Measurements from ENCODE around the gene ADNP2. TPM values are rescaled to one million over a fixed set of nuclear protein-coding genes. Genes with fewer than 3 reads are reported as not detected.

ADNP2 gene
- total and polyA plus RNA-seq, 2 experiments from 2014 or later, result 19.3 to 66.4 TPM

DNA sequence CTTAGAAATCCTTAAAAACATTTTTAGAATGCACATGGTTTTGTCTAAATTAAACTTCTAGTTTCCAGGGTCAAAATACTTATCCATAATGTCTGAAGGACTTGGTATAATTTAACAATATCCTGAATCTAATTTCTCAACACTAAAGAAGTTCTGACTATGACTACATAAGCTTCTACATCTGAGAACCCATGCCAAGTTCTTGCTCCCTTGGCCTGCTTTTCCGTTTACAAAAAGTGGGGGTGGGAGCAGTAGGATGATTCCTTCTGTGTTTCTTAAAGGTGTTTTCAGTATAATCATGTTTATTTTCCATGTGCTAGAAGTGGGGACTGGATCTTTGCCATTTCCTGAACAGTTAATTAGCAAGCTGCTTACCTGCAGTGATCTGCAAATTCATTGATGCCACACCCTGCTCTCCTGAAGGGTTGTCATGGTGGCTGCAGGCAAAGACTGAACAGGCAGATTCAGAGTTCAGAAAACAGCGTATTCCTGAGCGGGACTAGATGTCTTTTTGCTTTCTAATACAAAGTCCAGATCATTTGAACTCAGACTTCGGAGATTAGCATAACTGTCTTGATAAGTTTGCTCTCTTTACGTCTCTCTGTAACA is 36.2 kb downstream of the ADNP2 start:
- Histone ChIP-seq H3K4me1 (ENCODE audit: insufficient read depth) (no peaks in the 10 kb centered on the region), H2AFZ (no peak overlapping the region), H3F3A (replicated peaks; ENCODE audit: low read depth) (no peaks in the 10 kb centered on the region; the same call in 1 of the 2 replicates), H3K79me2 (replicated peaks; ENCODE audit: insufficient read depth) (no peaks in the 10 kb centered on the region; the same call in 1 of the 2 replicates), H4K20me1 (replicated peaks; ENCODE audit: insufficient read depth) (peaks cover 17% of the 10 kb centered on the region), H3K36me3 (ENCODE audit: insufficient read depth) (no peaks in the 10 kb centered on the region; the same call in 1 of the 2 replicates), H3K9me2 (ENCODE audit: insufficient read depth) (no peaks in the 10 kb centered on the region), H3K27me3 (ENCODE audit: insufficient read depth) (no peaks in the 10 kb centered on the region; the same call in 1 of the 2 replicates), H3K4me2 (no peak overlapping the region), H3K4me3 (no peak overlapping the region), H3K27ac (ENCODE audit: low read depth) (no peak overlapping the region)
- Mint-ChIP-seq H3K36me3 (ENCODE audit: low read depth) (peaks cover 10% of the 10 kb centered on the region), H3K4me3 (no peak overlapping the region), H3K9me3 (no peaks in the 10 kb centered on the region; the same call in 2 of the 3 replicates), H3K27me3 (ENCODE audit: insufficient read depth, low read depth, poor library complexity) (peaks cover 16% of the 10 kb centered on the region), H3K27ac (no peak overlapping the region), H3K4me1 (peaks cover 12% of the 10 kb centered on the region; the same call in 1 of the 3 replicates)
- ATAC-seq (no peak), DNase-seq (ENCODE audit: low spot score) (no peak)
- TF ChIP-seq EZH2phosphoT487 (IDR thresholded peaks at IDR 0.05; ENCODE audit: unreplicated experiment) (no peak), NANOG (IDR thresholded peaks at IDR 0.05; ENCODE audit: borderline replicate concordance) (no peak), ZNF331 (CRISPR knock-in tag; IDR thresholded peaks at IDR 0.05; ENCODE audit: low read depth) (no peak), POLR2AphosphoS5 (IDR thresholded peaks at IDR 0.05; ENCODE audit: low read depth) (no peak), JUNB (IDR thresholded peaks at IDR 0.05; ENCODE audit: unreplicated experiment) (no peak), ZNF114 (CRISPR knock-in tag; IDR thresholded peaks at IDR 0.05) (no peak), STAT1 (IDR thresholded peaks at IDR 0.05; ENCODE audit: unreplicated experiment) (no peak)
- TF ChIP-seq, protein P1, sequence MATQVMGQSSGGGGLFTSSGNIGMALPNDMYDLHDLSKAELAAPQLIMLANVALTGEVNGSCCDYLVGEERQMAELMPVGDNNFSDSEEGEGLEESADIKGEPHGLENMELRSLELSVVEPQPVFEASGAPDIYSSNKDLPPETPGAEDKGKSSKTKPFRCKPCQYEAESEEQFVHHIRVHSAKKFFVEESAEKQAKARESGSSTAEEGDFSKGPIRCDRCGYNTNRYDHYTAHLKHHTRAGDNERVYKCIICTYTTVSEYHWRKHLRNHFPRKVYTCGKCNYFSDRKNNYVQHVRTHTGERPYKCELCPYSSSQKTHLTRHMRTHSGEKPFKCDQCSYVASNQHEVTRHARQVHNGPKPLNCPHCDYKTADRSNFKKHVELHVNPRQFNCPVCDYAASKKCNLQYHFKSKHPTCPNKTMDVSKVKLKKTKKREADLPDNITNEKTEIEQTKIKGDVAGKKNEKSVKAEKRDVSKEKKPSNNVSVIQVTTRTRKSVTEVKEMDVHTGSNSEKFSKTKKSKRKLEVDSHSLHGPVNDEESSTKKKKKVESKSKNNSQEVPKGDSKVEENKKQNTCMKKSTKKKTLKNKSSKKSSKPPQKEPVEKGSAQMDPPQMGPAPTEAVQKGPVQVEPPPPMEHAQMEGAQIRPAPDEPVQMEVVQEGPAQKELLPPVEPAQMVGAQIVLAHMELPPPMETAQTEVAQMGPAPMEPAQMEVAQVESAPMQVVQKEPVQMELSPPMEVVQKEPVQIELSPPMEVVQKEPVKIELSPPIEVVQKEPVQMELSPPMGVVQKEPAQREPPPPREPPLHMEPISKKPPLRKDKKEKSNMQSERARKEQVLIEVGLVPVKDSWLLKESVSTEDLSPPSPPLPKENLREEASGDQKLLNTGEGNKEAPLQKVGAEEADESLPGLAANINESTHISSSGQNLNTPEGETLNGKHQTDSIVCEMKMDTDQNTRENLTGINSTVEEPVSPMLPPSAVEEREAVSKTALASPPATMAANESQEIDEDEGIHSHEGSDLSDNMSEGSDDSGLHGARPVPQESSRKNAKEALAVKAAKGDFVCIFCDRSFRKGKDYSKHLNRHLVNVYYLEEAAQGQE (IDR thresholded peaks at IDR 0.05; ENCODE audit: unreplicated experiment), result no peak
- TF ChIP-seq, protein P2, sequence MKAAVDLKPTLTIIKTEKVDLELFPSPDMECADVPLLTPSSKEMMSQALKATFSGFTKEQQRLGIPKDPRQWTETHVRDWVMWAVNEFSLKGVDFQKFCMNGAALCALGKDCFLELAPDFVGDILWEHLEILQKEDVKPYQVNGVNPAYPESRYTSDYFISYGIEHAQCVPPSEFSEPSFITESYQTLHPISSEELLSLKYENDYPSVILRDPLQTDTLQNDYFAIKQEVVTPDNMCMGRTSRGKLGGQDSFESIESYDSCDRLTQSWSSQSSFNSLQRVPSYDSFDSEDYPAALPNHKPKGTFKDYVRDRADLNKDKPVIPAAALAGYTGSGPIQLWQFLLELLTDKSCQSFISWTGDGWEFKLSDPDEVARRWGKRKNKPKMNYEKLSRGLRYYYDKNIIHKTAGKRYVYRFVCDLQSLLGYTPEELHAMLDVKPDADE (IDR thresholded peaks at IDR 0.05), result no peak
- TF ChIP-seq, protein P3, sequence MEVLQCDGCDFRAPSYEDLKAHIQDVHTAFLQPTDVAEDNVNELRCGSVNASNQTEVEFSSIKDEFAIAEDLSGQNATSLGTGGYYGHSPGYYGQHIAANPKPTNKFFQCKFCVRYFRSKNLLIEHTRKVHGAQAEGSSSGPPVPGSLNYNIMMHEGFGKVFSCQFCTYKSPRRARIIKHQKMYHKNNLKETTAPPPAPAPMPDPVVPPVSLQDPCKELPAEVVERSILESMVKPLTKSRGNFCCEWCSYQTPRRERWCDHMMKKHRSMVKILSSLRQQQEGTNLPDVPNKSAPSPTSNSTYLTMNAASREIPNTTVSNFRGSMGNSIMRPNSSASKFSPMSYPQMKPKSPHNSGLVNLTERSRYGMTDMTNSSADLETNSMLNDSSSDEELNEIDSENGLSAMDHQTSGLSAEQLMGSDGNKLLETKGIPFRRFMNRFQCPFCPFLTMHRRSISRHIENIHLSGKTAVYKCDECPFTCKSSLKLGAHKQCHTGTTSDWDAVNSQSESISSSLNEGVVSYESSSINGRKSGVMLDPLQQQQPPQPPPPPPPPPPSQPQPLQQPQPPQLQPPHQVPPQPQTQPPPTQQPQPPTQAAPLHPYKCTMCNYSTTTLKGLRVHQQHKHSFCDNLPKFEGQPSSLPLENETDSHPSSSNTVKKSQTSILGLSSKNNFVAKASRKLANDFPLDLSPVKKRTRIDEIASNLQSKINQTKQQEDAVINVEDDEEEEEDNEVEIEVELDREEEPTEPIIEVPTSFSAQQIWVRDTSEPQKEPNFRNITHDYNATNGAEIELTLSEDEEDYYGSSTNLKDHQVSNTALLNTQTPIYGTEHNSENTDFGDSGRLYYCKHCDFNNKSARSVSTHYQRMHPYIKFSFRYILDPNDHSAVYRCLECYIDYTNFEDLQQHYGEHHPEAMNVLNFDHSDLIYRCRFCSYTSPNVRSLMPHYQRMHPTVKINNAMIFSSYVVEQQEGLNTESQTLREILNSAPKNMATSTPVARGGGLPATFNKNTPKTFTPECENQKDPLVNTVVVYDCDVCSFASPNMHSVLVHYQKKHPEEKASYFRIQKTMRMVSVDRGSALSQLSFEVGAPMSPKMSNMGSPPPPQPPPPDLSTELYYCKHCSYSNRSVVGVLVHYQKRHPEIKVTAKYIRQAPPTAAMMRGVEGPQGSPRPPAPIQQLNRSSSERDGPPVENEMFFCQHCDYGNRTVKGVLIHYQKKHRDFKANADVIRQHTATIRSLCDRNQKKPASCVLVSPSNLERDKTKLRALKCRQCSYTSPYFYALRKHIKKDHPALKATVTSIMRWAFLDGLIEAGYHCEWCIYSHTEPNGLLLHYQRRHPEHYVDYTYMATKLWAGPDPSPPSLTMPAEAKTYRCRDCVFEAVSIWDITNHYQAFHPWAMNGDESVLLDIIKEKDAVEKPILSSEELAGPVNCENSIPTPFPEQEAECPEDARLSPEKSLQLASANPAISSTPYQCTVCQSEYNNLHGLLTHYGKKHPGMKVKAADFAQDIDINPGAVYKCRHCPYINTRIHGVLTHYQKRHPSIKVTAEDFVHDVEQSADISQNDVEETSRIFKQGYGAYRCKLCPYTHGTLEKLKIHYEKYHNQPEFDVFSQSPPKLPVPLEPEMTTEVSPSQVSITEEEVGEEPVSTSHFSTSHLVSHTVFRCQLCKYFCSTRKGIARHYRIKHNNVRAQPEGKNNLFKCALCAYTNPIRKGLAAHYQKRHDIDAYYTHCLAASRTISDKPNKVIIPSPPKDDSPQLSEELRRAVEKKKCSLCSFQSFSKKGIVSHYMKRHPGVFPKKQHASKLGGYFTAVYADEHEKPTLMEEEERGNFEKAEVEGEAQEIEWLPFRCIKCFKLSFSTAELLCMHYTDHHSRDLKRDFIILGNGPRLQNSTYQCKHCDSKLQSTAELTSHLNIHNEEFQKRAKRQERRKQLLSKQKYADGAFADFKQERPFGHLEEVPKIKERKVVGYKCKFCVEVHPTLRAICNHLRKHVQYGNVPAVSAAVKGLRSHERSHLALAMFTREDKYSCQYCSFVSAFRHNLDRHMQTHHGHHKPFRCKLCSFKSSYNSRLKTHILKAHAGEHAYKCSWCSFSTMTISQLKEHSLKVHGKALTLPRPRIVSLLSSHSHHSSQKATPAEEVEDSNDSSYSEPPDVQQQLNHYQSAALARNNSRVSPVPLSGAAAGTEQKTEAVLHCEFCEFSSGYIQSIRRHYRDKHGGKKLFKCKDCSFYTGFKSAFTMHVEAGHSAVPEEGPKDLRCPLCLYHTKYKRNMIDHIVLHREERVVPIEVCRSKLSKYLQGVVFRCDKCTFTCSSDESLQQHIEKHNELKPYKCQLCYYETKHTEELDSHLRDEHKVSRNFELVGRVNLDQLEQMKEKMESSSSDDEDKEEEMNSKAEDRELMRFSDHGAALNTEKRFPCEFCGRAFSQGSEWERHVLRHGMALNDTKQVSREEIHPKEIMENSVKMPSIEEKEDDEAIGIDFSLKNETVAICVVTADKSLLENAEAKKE (CRISPR knock-in tag; IDR thresholded peaks at IDR 0.05), result no peak

All from GM23338 (cell line).